Activated T-helper 1 cell treated with anti-CD3 and anti-CD28 coated beads, Interleukin-12 subunit alpha, Interleukin-12 subunit beta, Interleukin-2, Interleukin-4 antibody, amounts not matched to agents 30 ng/mL and 10 ng/mL and 1 ng/mL, durations not matched to agents 14 hours and 24 hours and 36 hours (primary cell): ENCODE data around the gene PHACTR3. TPM values are rescaled to one million over a fixed set of nuclear protein-coding genes. Genes with fewer than 3 reads are reported as not detected.

ENCODE experiments used
- DNase-seq: peaks from one replicate; pipeline ENCODE4 v3.0.0; 2021; ENCODE audit warnings: low spot score
- H3K27ac Mint-ChIP-seq: one replicate; pipeline ENCODE4 v1.8.0; 2021; ENCODE audit warnings: mild to moderate bottlenecking, mixed read lengths
- H3K27me3 Mint-ChIP-seq: one replicate; pipeline ENCODE4 v1.8.0; 2022; ENCODE audit warnings: mild to moderate bottlenecking, moderate library complexity, mixed read lengths; ENCODE audit not compliant: insufficient read depth
- H3K36me3 Mint-ChIP-seq: one replicate; pipeline ENCODE4 v1.8.0; 2021; ENCODE audit warnings: low read depth, mixed read lengths
- H3K4me1 Mint-ChIP-seq: one replicate; pipeline ENCODE4 v1.8.0; 2021; ENCODE audit warnings: low read depth, mixed read lengths
- H3K4me3 Mint-ChIP-seq: one replicate; pipeline ENCODE4 v1.8.0; 2021; ENCODE audit warnings: mild to moderate bottlenecking, moderate library complexity, mixed read lengths
- H3K9me3 Mint-ChIP-seq: one replicate; pipeline ENCODE4 v1.8.0; 2021; ENCODE audit warnings: mixed read lengths
- intact Hi-C: fragments of 100-400 bp; cut with micrococcal nuclease; formaldehyde crosslinking; loops from one replicate; pipeline ENCODE4 v1.15.1; 2024
- total RNA-seq: library from RNA; stranded (reverse); gene quantifications from 2 replicates; pipeline ENCODE4 v1.2.3, GENCODE V29; 2022

PHACTR3 gene
- total RNA-seq, 1 donor from 2014 or later: not detected

- H3K9me3 Mint-ChIP-seq: no peaks in the 10 kb centered on the region
- no peak for DNase-seq
- no peaks in the 10 kb centered on the region for H3K36me3 Mint-ChIP-seq
- H3K27ac Mint-ChIP-seq: no peak overlapping the region
- H3K4me1 Mint-ChIP-seq: no peaks in the 10 kb centered on the region
- no peaks in the 10 kb centered on the region for H3K27me3 Mint-ChIP-seq
- intact Hi-C loops: no loop called here
- no peak overlapping the region for H3K4me3 Mint-ChIP-seq
Observed at GRCh38 chr20:59671661-59672471, 67.5 kb downstream of the PHACTR3 start.

GRCh38 chr20:59672576-59672975, 68.2 kb downstream of the PHACTR3 start:
- Mint-ChIP-seq H3K27me3 (no peaks in the 10 kb centered on the region), H3K4me3 (no peak overlapping the region), H3K4me1 (no peaks in the 10 kb centered on the region), H3K27ac (no peak overlapping the region), H3K9me3 (no peaks in the 10 kb centered on the region), H3K36me3 (no peaks in the 10 kb centered on the region)
- intact Hi-C loops: no loop called here
- DNase-seq: no peak

GRCh38 chr20:59673288-59673997, 69.1 kb downstream of the PHACTR3 start:
- Mint-ChIP-seq H3K36me3 (no peaks in the 10 kb centered on the region), H3K27ac (no peak overlapping the region), H3K27me3 (no peaks in the 10 kb centered on the region), H3K4me1 (no peaks in the 10 kb centered on the region), H3K9me3 (no peaks in the 10 kb centered on the region), H3K4me3 (no peak overlapping the region)
- intact Hi-C loops: no loop called here
- DNase-seq: no peak

- Mint-ChIP-seq H3K4me1 (no peaks in the 10 kb centered on the region), H3K9me3 (no peaks in the 10 kb centered on the region), H3K27me3 (no peaks in the 10 kb centered on the region), H3K36me3 (no peaks in the 10 kb centered on the region), H3K27ac (no peak overlapping the region), H3K4me3 (no peak overlapping the region)
- intact Hi-C loops: no loop called here
- no peak for DNase-seq
Observed at GRCh38 chr20:59673998-59674445, 69.7 kb downstream of the PHACTR3 start.

GRCh38 chr20:59676126-59676850, 71.9 kb downstream of the PHACTR3 start:
- no peak overlapping the region for H3K27ac Mint-ChIP-seq
- no peaks in the 10 kb centered on the region for H3K27me3 Mint-ChIP-seq
- no peak overlapping the region for H3K4me3 Mint-ChIP-seq
- no peaks in the 10 kb centered on the region for H3K36me3 Mint-ChIP-seq
- no peaks in the 10 kb centered on the region for H3K4me1 Mint-ChIP-seq
- intact Hi-C loops: no loop called here
- no peaks in the 10 kb centered on the region for H3K9me3 Mint-ChIP-seq
- DNase-seq: no peak

- DNase-seq: no peak
- Mint-ChIP-seq H3K4me3 (no peak overlapping the region), H3K4me1 (no peaks in the 10 kb centered on the region), H3K27me3 (no peaks in the 10 kb centered on the region), H3K36me3 (no peaks in the 10 kb centered on the region), H3K9me3 (no peaks in the 10 kb centered on the region), H3K27ac (no peak overlapping the region)
- intact Hi-C loops: no loop called here
Observed at GRCh38 chr20:59676851-59677182, 72.5 kb downstream of the PHACTR3 start.

GRCh38 chr20:59677586-59677985, 73.2 kb downstream of the PHACTR3 start:
- no peaks in the 10 kb centered on the region for H3K9me3 Mint-ChIP-seq
- intact Hi-C loops: no loop called here
- H3K36me3 Mint-ChIP-seq: no peaks in the 10 kb centered on the region
- no peak for DNase-seq
- no peaks in the 10 kb centered on the region for H3K27me3 Mint-ChIP-seq
- H3K27ac Mint-ChIP-seq: no peak overlapping the region
- H3K4me3 Mint-ChIP-seq: no peak overlapping the region
- no peaks in the 10 kb centered on the region for H3K4me1 Mint-ChIP-seq

GRCh38 chr20:59678288-59678687, 73.9 kb downstream of the PHACTR3 start:
- Mint-ChIP-seq H3K9me3 (no peaks in the 10 kb centered on the region), H3K4me3 (no peak overlapping the region), H3K27me3 (no peaks in the 10 kb centered on the region), H3K27ac (no peak overlapping the region), H3K36me3 (no peaks in the 10 kb centered on the region), H3K4me1 (no peaks in the 10 kb centered on the region)
- no peak for DNase-seq
- intact Hi-C loops: no loop called here

GRCh38 chr20:59678951-59679350, 74.6 kb downstream of the PHACTR3 start:
- Mint-ChIP-seq H3K27ac (no peak overlapping the region), H3K9me3 (no peaks in the 10 kb centered on the region), H3K4me3 (no peak overlapping the region), H3K4me1 (no peaks in the 10 kb centered on the region), H3K27me3 (no peaks in the 10 kb centered on the region), H3K36me3 (no peaks in the 10 kb centered on the region)
- no peak for DNase-seq
- intact Hi-C loops: no loop called here

GRCh38 chr20:59680148-59680650, 75.9 kb downstream of the PHACTR3 start:
- no peaks in the 10 kb centered on the region for H3K27me3 Mint-ChIP-seq

GRCh38 chr20:59680852-59681251, 76.5 kb downstream of the PHACTR3 start:
- H3K4me1 Mint-ChIP-seq: no peaks in the 10 kb centered on the region
- DNase-seq: no peak
- no peaks in the 10 kb centered on the region for H3K9me3 Mint-ChIP-seq
- H3K4me3 Mint-ChIP-seq: no peak overlapping the region
- H3K36me3 Mint-ChIP-seq: no peaks in the 10 kb centered on the region
- no peaks in the 10 kb centered on the region for H3K27me3 Mint-ChIP-seq
- intact Hi-C loops: no loop called here
- H3K27ac Mint-ChIP-seq: no peak overlapping the region

More at GRCh38 chr20:59680148-59680650, 75.9 kb downstream of the PHACTR3 start:
- intact Hi-C loops: no loop called here
- H3K4me3 Mint-ChIP-seq: no peak overlapping the region
- no peaks in the 10 kb centered on the region for H3K36me3 Mint-ChIP-seq
- no peaks in the 10 kb centered on the region for H3K4me1 Mint-ChIP-seq
- DNase-seq: no peak
- no peak overlapping the region for H3K27ac Mint-ChIP-seq
- no peaks in the 10 kb centered on the region for H3K9me3 Mint-ChIP-seq

- DNase-seq: no peak
- H3K36me3 Mint-ChIP-seq: no peaks in the 10 kb centered on the region
Observed at GRCh38 chr20:59682603-59683002, 78.3 kb downstream of the PHACTR3 start.

GRCh38 chr20:59683181-59683580, 78.8 kb downstream of the PHACTR3 start:
- Mint-ChIP-seq H3K4me3 (no peak overlapping the region), H3K27ac (no peak overlapping the region), H3K4me1 (no peaks in the 10 kb centered on the region), H3K36me3 (no peaks in the 10 kb centered on the region), H3K9me3 (no peaks in the 10 kb centered on the region), H3K27me3 (no peaks in the 10 kb centered on the region)
- intact Hi-C loops: no loop called here
- DNase-seq: no peak

More at GRCh38 chr20:59682603-59683002, 78.3 kb downstream of the PHACTR3 start:
- no peaks in the 10 kb centered on the region for H3K4me1 Mint-ChIP-seq
- intact Hi-C loops: no loop called here
- no peak overlapping the region for H3K4me3 Mint-ChIP-seq
- no peaks in the 10 kb centered on the region for H3K27me3 Mint-ChIP-seq
- H3K27ac Mint-ChIP-seq: no peak overlapping the region
- no peaks in the 10 kb centered on the region for H3K9me3 Mint-ChIP-seq
